ENCODE results near the gene AGXT.

AGXT gene

GRCh38 chr2:240899468-240899865 lies 30.8 kb downstream of the AGXT start:
- no peak for DNase-seq

- no peak for DNase-seq
These were observed 31.7 kb downstream of the AGXT start for GRCh38 chr2:240900141-240900860.

- DNase-seq: no peak
These were observed 33.5 kb downstream of the AGXT start for GRCh38 chr2:240901986-240902614.

- DNase-seq: no peak
These were observed 34.0 kb downstream of the AGXT start for GRCh38 chr2:240902615-240903041.

GRCh38 chr2:240903191-240904060 lies 34.8 kb downstream of the AGXT start:
- DNase-seq: no peak

GRCh38 chr2:240904216-240905175 lies 35.9 kb downstream of the AGXT start:
- DNase-seq: no peak

- no peak for DNase-seq
These were observed 36.7 kb downstream of the AGXT start for GRCh38 chr2:240905176-240905781.

GRCh38 chr2:240906141-240906910 lies 37.7 kb downstream of the AGXT start, which contains the start of gene CROCC2:
Gene CROCC2 (plus strand): TSS chr2:240906336. CDS start chr2:240906514, 178 bp downstream.
- DNase-seq: no peak

- DNase-seq: no peak
These were observed 38.4 kb downstream of the AGXT start for GRCh38 chr2:240906911-240907590.

- DNase-seq: no peak
These were observed 40.8 kb downstream of the AGXT start for GRCh38 chr2:240909216-240909974.

GRCh38 chr2:240911641-240912265 lies 43.1 kb downstream of the AGXT start:
- DNase-seq: no peak

- no peak for DNase-seq
These were observed 44.5 kb downstream of the AGXT start for GRCh38 chr2:240912878-240913809.

- peak; percentile 7 to 62 for DNase-seq
These were observed 45.4 kb downstream of the AGXT start for GRCh38 chr2:240913810-240914644.

GRCh38 chr2:240914645-240915525 lies 46.3 kb downstream of the AGXT start:
- DNase-seq: no peak

GRCh38 chr2:240915526-240916341 lies 47.1 kb downstream of the AGXT start:
- DNase-seq: no peak
